Sigmoid colon (tissue), 7 donors: ENCODE data around the gene FMO3. TPM values are rescaled to one million over a fixed set of nuclear protein-coding genes. Genes with fewer than 3 reads are reported as not detected.
A peak's percentile ranks its signal among the peaks of the same experiment; 100 is the strongest.

Source experiments
- DNase-seq: peaks from one replicate; pipeline ENCODE4 v3.0.0-alpha.2; 2019
- H3K27ac ChIP-seq, 4 donors: fragments of 200-600 bp; sonication (generic); one replicate each; pipeline ENCODE4 v1.5.1; 2016 to 2019; ENCODE audit warnings: mild to moderate bottlenecking in 1 of 4
- H3K27me3 ChIP-seq, 3 donors: fragments of 200-600 bp; sonication (generic); one replicate each; pipeline ENCODE4 v1.5.1; 2019; ENCODE audit warnings: mild to moderate bottlenecking in 1 of 3
- H3K36me3 ChIP-seq, 4 donors: fragments of 200-600 bp; sonication (generic); one replicate each; pipeline ENCODE4 v1.5.1; 2016 to 2019
- H3K4me1 ChIP-seq, 4 donors: fragments of 200-600 bp; sonication (generic); one replicate each; pipeline ENCODE4 v1.5.1; 2017 to 2019
- H3K4me3 ChIP-seq, 4 donors: fragments of 200-600 bp; sonication (generic); one replicate each; pipeline ENCODE4 v1.5.1; 2017 to 2019; ENCODE audit warnings: mild to moderate bottlenecking in 2 of 4, moderate library complexity in 1 of 4
- H3K9me3 ChIP-seq, 4 donors: fragments of 200-600 bp in 3 of 4; sonication (generic) in 3 of 4; one replicate each; pipeline versions ENCODE4 v1.5.1 to v1.6.1; 2013 to 2019
- EP300 ChIP-seq, 4 donors: sonication (generic); formaldehyde crosslinking; IDR thresholded peaks; one replicate each; pipeline ENCODE4 v1.6.1; 2017; ENCODE audit warnings: antibody characterized with exemption in 4 of 4
- POLR2A ChIP-seq, 2 donors: fragments of 450-650 bp; IDR thresholded peaks; one replicate each; pipeline ENCODE4 v1.6.1; 2016; ENCODE audit warnings: antibody characterized with exemption in 2 of 2, mild to moderate bottlenecking in 2 of 2, moderate library complexity in 2 of 2
- POLR2AphosphoS5 ChIP-seq, 4 donors: sonication (generic); formaldehyde crosslinking; IDR thresholded peaks; one replicate each; pipeline ENCODE4 v1.6.1; 2017; ENCODE audit warnings: antibody characterized with exemption in 4 of 4
- whole genome bisulfite sequencing, 2 donors: extraction: QIAGEN DNeasy Blood & Tissue Kit; methylation state at CpG; one replicate each; pipeline ENCODE4 v1.1.7; 2013; 5-methylcytosine and 5-hydroxymethylcytosine counted together
- intact Hi-C: fragments of 100-400 bp; cut with DNase I; formaldehyde crosslinking; loops from one replicate; pipeline ENCODE4 v1.15.1; 2023
- polyA plus RNA-seq, 3 donors: library from polyadenylated mRNA; stranded (reverse); fragments of 200-250 nt; gene quantifications; one replicate each; pipeline ENCODE4 v1.2.3, GENCODE V29; 2013
- small RNA-seq, 3 donors: library from RNA; depleted of rRNA; stranded (forward); fragments of <200 nt; gene quantifications; one replicate each; pipeline ENCODE3, GENCODE V24; 2016
- total RNA-seq, 4 donors: library from RNA; depleted of rRNA; stranded (reverse); fragments of >200 nt; gene quantifications; one replicate each; pipeline ENCODE4 v1.1.0, GENCODE V29; 2016
- TF ChIP-seq, protein P1 (sequence below), 4 experiments: fragments of 450-650 bp in 3 of 4; fragments of 200-600 bp in 1 of 4; IDR thresholded peaks; one replicate each; pipeline ENCODE4 v1.5.1; 2016 to 2019; ENCODE audit warnings: antibody characterized with exemption in 4 of 4, mild to moderate bottlenecking in 3 of 4, moderate library complexity in 2 of 4
- donor health status: healthy with polysubstance abuse.
- donor health status: Bipolar disorder and iron deficiency.
- donor health status: healthy.

The FMO3 gene
- total and polyA plus RNA-seq, 7 donors, result 0.82 to 2.3 (median 1.8) TPM; not detected in 2

DNA sequence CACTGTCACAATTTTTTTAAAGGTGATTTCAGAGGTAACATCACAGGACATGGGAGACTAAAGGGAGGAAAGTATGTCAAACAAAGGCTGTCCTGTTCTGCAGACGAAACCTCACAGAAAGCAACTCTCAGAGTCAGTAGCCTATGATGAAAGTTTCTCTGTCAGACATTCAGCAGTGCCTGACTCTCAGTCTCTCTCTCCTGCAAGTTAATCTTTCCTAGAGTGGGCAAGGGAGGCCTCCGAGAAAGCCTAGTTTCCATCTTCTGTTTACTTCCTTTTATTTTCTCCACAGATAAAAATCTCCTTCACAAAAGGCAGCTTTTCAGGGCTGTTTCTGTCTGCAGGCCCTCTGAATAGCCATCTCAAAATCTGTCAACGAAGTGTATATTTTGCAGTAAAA, 69.5 kb downstream of the FMO3 start:
- H3K4me1 ChIP-seq, result no peaks in the 10 kb centered on the region
- TF ChIP-seq POLR2AphosphoS5 (IDR thresholded peaks at IDR 0.05), result no peak
- TF ChIP-seq, protein P1, sequence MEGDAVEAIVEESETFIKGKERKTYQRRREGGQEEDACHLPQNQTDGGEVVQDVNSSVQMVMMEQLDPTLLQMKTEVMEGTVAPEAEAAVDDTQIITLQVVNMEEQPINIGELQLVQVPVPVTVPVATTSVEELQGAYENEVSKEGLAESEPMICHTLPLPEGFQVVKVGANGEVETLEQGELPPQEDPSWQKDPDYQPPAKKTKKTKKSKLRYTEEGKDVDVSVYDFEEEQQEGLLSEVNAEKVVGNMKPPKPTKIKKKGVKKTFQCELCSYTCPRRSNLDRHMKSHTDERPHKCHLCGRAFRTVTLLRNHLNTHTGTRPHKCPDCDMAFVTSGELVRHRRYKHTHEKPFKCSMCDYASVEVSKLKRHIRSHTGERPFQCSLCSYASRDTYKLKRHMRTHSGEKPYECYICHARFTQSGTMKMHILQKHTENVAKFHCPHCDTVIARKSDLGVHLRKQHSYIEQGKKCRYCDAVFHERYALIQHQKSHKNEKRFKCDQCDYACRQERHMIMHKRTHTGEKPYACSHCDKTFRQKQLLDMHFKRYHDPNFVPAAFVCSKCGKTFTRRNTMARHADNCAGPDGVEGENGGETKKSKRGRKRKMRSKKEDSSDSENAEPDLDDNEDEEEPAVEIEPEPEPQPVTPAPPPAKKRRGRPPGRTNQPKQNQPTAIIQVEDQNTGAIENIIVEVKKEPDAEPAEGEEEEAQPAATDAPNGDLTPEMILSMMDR (IDR thresholded peaks at IDR 0.05), result no peak
- no peak for TF ChIP-seq EP300 (IDR thresholded peaks at IDR 0.05)
- TF ChIP-seq POLR2A (IDR thresholded peaks at IDR 0.05), result no peak
- DNase-seq, result no peak
- H3K27me3 ChIP-seq, result no peaks in the 10 kb centered on the region
- H3K4me3 ChIP-seq, result no peak overlapping the region
- intact Hi-C loops, result no loop called here
- H3K9me3 ChIP-seq, result no peaks in the 10 kb centered on the region
- 43 to 46% methylated on average over 3 of the region's 3 CpGs for WGBS, 2 donors
- H3K27ac ChIP-seq, result peak overlapping the region in 1 of 4 donors; percentile 33
- no peaks in the 10 kb centered on the region for H3K36me3 ChIP-seq

DNA sequence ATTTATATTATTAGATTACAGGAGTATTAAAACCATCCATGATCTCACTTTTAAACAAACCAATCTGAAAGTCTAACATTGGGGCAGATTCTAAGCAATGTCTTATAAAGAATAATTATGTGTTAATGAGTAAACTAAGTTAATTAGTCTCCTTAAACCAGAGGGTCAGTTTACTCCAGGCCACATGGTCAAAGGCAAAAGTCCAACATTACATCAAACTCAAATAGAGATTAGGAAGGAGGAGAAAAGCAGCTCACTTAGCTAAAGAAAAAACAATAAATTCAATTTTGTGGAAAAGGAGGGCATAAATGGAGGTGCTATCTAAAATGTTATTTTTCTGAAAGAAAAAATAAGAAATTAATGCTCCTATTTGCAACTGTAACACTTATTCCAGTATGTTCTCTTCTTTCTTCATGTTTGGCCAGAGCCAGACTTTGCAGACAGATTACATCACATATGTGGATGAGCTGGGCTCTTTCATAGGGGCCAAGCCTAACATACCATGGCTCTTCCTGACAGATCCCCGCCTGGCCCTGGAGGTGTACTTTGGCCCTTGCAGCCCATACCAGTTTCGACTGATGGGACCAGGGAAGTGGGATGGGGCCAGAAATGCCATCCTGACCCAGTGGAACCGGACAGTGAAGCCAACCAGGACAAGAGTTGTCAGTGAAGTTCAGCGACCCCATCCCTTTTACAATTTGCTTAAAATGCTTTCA, 70.1 kb downstream of the FMO3 start:
- no peak for DNase-seq
- H3K27me3 ChIP-seq, result no peaks in the 10 kb centered on the region
- WGBS, 2 donors, result 76% methylated on average over 4 of the region's 4 CpGs
- intact Hi-C loops, result no loop called here
- no peak overlapping the region for H3K4me3 ChIP-seq
- H3K36me3 ChIP-seq, result no peaks in the 10 kb centered on the region
- no peaks in the 10 kb centered on the region for H3K4me1 ChIP-seq
- no peak for TF ChIP-seq POLR2A (IDR thresholded peaks at IDR 0.05)
- peak overlapping the region in 1 of 4 donors; percentile 33 for H3K27ac ChIP-seq
- no peaks in the 10 kb centered on the region for H3K9me3 ChIP-seq

DNA sequence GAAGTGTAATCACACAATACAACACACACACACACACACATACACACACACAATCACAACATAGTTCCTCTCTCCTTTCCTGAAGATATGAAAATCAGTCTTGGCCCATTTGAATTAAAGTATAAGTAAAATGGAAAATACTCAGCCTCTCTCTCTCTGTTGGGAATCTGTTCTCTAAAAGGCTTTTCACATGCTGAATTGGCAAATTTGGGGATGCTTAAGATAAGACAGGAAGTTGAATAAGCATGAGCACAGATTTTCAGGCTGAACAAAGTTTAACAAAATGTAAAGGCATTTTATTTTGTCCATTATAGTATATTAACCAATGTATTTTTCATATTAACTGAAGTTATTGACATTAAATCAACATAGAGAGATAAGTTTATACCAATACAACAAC, 70.7 kb downstream of the FMO3 start:
- no peak for DNase-seq
- no peak overlapping the region for H3K4me3 ChIP-seq
- no peaks in the 10 kb centered on the region for H3K4me1 ChIP-seq
- intact Hi-C loops, result no loop called here
- no peaks in the 10 kb centered on the region for H3K27me3 ChIP-seq
- no peaks in the 10 kb centered on the region for H3K36me3 ChIP-seq
- TF ChIP-seq POLR2AphosphoS5 (IDR thresholded peaks at IDR 0.05), result no peak
- H3K27ac ChIP-seq, result no peak overlapping the region
- no peaks in the 10 kb centered on the region for H3K9me3 ChIP-seq

DNA sequence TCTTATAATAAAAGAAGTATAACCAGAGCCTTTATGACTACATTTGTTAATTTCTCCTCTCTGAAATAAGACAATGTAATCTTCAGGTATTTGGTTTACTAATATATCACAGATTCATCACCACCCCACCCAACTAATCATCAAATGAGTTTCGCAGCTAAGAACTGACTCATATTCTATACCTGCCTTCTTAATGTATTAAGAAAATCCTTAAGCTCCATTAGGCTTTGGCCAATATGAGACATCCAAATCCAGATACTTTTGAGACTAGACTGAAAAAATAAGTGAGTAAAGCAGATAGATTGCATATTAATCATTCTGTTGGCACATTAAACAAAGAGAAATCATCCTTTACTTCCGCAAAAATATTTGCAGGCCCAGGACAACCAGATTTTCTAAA, 75.7 kb downstream of the FMO3 start:
- intact Hi-C loops, result no loop called here
- TF ChIP-seq EP300 (IDR thresholded peaks at IDR 0.05) (no peak), POLR2AphosphoS5 (IDR thresholded peaks at IDR 0.05) (no peak), POLR2A (IDR thresholded peaks at IDR 0.05) (no peak)
- TF ChIP-seq, protein P1 (IDR thresholded peaks at IDR 0.05), result no peak
- H3K4me1 ChIP-seq, result no peaks in the 10 kb centered on the region
- no peaks in the 10 kb centered on the region for H3K9me3 ChIP-seq
- no peak overlapping the region for H3K4me3 ChIP-seq
- H3K27me3 ChIP-seq, result no peaks in the 10 kb centered on the region
- DNase-seq, result no peak
- no peak overlapping the region for H3K27ac ChIP-seq
- no peaks in the 10 kb centered on the region for H3K36me3 ChIP-seq
- 92 to 93% methylated on average over 2 of the region's 2 CpGs for WGBS, 2 donors

Small RNAs within 50 kb of the gene (small RNA-seq; reads per million reads assigned to genes)
- gene MIR1295A, result 0 to 0.22 (median 0) reads per million in 3 donors

Other genes with a start within 250 kb of the FMO3 start
- gene MROH9, start 155.4 kb upstream of the FMO3 start, total RNA-seq, result not detected
- gene MROH9, start 155.4 kb upstream of the FMO3 start, polyA plus RNA-seq, result not detected
- gene FMO2, start 94.4 kb downstream of the FMO3 start, total RNA-seq, result 10 to 100 TPM in 2 of 4 donors, 1 to 10 TPM in 2; 3.0 to 35.1 (median 12.0) TPM
- 1 to 10 TPM in 2 of 3 donors, under 1 TPM in 1; 0.23 to 4.2 (median 1.1) TPM for gene FMO2, start 94.4 kb downstream of the FMO3 start, polyA plus RNA-seq
- under 1 TPM in 3 of 4 donors, not detected in 1; 0.28 to 0.82 (median 0.36) TPM for gene FMO1, start 157.6 kb downstream of the FMO3 start, total RNA-seq
- gene FMO1, start 157.6 kb downstream of the FMO3 start, polyA plus RNA-seq, result under 1 TPM in 2 of 3 donors, not detected in 1; 0.26 to 0.60 TPM
- gene FMO4, start 223.3 kb downstream of the FMO3 start, total RNA-seq, result 1 to 10 TPM; 2.0 to 4.4 (median 3.7) TPM
- gene FMO4, start 223.3 kb downstream of the FMO3 start, polyA plus RNA-seq, result 10 to 100 TPM in 1 of 3 donors, 1 to 10 TPM in 2; 3.4 to 13.9 (median 7.8) TPM